Stimulated activated CD8-positive, alpha-beta memory T cell treated with anti-CD3 and anti-CD28 coated beads, Interleukin-15, amount 100 ng/mL, for 4 hours (primary cell): ENCODE results near the gene RAD51D.
"Not testable (repeated sequence)": the region's sequence is repeated elsewhere in the genome, so short reads cannot be mapped to it uniquely, and the experiment has no call there.

ENCODE experiments used
- DNase-seq, 2 donors: peaks; one replicate each; pipeline ENCODE4 v3.0.0-alpha.2; 2020; ENCODE audit warnings: low read depth in 2 of 2

RAD51D gene

DNA sequence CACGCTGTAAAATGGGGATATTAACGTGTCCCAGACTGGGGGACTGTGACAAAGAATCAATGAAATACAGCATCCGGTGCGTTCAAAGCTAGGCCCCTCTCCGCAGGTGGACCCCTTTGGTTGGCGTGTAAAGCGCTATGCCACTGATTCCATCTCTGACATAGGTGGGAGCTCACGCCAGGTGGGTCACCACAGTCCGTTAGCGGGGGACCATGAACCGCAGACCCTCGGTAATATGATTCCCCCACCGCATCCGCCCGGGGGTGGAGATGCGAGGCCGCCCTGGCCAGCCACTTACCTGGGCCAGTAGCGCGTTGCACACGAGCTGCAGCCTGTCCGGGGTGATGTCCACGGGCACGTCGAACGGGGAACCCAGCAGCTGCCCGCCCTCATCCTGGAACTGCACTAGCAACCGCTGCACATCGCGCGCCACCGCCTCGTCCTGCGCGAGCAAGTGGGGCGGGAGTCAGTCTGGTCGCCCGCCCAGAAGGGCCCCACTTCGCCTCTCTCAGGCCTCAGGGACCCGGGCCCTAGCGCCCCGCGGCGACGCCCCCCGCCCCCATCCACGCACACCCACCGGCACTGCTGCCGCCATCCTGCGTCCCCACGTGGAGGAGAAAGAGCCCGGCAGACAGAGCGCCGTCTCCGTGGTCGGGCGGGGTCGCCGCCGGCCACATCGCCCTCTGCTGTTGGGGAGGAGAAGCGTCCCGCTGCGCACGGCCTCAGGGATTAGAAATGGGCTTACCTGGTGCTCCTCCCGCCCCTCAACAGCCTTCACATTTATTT, 22.2 kb upstream of the RAD51D start, which contains the start of gene NLE1:
TSS of gene NLE1 (minus strand) at position 623 of the 786 bp plus-strand sequence. CDS start at position 595, 28 bp downstream.
- DNase-seq: peak; percentile 73 to 76

DNA sequence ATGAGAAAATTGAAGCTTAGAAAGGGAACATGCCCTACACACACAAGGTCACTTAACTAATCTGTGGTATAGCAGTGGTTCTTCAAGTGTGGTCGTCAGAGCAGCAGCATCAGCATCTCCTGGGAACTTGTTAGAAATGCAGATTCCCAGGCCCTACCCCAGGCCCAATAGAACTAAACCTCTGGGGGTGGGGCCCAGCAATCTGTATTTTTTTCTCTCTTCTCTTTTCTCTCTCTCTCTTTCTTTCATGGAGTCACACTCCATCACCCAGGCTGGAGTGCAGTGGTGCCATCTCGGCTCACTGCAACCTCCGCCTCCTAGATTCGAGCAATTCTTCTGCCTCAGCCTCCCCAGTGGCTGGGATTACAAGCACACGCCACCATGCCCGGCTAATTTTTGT, 18.6 kb upstream of the RAD51D start:
- no peak for DNase-seq

DNA sequence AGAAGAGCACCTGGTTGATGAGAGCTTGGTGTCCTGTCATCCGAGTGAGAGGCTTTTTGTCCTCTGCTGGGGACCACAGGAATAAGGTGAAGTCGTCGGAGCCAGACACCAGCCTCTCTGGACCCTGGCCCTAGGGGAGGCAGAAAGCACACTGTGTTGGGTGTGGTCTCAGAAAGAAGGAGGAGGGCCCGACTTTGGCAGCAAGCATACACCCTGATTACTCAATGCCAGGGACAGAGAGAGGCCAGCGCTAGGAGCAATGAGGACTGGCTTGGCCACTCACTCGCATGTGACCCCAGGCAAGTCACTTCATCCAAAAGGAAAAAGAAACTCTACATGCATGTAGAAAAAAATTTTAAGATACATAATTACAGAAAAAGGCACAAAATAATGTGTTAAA, 15.7 kb upstream of the RAD51D start:
- DNase-seq: no peak

DNA sequence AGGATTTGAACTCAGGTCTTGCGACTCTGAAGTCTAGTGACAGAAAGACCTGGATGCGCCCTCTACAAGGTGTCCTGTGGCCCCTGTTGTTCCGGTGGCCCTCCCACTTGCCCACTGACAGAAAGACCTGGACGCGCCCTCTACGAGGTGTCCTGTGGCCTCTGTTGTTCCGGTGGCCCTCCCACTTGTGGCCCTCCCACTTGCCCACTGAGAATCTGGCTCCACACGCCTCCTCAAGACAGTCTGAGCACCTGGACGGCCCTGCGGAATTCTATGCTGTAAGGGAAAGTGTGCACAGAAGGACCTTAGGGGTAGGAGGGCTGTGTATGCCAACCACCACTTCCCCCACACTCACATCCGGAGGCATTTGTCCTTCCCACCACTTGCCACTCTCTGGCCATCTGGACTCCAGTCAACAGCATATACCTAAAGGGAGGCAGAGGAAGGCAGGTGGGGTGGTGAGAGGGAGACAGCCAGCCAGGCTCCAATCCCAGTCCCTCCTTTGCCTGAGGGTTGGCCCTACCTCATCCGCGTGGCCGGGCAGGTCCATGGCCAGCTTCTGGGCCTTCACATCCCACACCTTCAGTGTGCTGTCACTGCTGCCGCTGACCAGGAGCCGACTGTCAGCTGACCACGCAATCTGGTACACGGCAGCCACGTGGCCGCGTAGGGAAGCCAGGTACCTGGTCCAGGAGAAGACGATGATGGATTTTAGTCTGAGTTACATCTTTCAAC, 13.3 kb upstream of the RAD51D start:
- DNase-seq: no peak

DNA sequence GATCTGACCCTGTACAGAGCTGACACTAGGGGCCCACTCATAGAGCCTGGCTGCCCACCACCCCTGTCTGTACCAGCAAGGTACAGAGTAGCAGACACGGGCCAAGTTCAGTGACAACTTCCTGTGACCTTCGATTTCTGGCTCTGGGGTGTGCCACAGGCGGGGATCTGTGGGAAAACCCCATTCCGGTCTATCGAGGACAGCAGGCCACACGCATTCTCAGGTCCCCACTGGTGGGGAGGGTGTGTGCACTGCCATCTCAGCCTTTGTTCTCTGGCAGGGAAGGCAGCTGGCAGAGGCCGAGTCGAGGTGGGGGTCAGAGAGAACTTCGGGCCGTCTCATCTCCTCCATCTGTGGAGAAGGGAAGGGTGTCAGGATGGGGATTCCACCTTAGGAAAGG, 12.4 kb upstream of the RAD51D start:
- no peak for DNase-seq

DNA sequence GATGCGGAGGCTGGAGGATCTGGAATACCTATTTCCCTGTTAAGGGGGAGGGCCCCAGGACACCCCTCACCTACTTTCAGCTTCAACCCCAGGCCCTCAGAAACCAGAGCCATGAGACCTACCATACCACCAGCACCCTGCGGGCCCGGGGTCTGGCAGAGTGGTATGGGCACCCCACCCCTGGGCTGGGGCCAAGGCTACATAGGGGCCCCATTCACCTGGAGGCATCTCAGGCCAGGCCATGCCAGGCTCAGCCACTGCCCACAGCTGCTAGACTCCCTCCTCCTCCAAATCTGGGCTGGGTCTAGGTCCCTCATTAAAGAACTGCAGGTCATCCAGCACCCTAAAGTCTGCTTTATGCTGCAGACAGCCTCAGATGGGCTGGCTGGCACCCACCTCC, 10.7 kb upstream of the RAD51D start:
- no peak for DNase-seq

DNA sequence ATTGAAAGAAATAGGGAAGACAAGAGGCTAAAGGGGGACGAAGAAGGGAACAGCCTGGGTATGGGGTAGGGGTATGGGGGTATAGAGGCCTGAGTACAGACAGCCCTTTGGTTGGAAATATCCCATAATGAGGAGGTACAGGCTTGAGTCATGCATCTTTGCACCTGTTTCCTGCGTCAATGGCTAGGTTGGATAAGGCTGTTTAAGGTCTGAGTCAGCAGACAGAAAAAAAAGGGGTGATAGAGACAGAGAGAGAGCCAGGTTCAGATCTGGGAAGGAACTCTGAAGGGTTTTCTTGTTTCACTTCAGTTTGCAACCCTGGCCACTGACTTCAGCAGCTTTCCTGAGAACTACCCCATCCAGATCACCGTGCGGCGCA, 10.3 kb upstream of the RAD51D start:
- DNase-seq: no peak

DNA sequence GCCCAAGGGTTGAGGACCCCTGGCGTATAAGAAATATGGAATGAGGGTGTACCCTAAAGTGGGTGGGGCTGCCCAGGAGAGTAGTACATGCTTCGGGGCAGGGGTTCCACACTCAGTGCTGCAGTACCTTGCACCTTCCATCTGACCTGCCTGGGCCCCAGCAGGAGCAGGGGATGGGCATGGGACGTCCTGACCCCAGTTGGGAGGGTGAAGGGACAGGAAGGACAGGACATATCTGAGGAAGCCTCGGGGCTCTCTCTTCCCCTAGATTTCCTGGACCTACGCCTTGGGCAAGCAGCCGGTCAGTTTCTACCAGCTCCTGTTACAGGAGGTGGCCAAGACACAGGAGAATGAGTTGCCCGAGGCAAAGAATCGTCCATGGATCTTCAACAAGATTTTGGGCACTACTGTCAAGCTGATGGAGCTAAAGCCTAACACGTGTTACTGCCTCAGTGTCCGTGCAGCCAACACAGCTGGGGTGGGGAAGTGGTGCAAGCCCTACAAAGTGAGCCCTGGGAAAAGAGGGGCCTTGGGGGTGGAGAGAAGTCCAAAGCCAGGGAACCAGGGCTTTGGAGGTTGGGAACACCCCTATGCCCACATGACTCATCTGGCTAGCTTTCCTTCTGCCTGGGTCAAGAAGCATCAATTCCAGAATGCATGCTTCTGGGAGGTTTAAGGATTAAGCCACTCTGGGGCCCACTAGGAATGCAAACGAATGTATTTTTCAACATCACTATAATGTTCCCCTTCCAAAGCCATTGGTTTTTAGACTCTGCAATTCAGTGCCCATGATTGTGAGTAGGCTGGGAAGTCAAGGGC, 9.7 kb upstream of the RAD51D start:
- no peak for DNase-seq

DNA sequence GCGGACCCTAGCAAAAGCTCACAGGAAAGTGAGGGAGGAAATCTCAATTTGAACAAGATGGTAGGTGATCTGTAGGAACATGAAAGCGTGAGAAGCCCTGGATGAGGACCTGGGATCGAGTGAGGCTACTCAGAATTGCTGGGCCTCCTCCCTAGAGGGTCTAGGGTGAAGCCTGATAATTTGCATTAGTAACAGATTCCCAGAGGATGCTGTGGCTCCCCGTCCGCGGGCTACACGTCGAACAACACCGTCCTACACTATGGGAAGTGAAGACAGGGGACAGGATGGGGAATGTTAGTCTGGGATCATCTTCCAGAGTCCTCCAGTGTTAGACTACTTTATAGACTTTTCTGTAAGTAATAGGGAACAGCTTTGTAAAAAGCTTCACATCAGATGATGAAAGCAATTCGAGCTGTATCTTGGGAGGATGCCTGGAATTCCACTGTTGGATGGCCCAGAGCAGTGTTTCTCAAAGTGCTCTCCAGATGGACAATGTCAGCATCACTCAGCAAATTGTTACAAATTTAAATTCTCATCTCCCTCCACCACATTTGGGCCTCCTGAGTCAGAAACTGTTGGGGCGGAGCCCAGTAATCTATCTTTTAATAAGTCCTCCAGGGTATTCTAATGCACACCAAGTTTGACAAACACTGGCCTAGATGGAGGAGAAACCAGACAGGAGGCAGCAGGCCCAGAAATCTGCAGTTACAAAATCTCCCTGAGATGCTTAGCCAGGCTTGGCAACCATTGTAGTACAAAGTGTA, 8.3 kb upstream of the RAD51D start:
- no peak for DNase-seq

DNA sequence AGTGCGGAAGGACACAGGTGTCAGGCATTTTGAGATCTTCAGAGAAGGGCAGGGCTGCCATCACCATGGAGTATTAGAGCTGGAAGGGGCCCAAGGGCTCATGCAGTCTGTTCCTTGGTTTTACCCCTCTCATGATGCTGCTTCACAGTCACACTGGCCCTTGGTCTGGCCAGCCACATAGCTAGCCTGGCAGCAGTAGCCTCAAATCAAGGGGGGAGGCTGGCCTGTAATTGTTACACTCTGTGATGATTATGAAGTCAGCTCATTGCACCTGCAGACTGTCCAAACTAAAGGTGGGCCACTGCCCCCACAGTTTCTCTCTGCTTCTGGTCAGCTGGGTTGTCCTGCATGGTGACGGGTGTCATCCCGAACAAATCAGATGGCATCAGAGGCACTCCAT, 1.7 kb upstream of the RAD51D start, which contains the start of gene FNDC8:
TSS of gene FNDC8 (plus strand) at position 301 of the 400 bp plus-strand sequence. CDS start at position 380, 79 bp downstream.
- DNase-seq: no peak

DNA sequence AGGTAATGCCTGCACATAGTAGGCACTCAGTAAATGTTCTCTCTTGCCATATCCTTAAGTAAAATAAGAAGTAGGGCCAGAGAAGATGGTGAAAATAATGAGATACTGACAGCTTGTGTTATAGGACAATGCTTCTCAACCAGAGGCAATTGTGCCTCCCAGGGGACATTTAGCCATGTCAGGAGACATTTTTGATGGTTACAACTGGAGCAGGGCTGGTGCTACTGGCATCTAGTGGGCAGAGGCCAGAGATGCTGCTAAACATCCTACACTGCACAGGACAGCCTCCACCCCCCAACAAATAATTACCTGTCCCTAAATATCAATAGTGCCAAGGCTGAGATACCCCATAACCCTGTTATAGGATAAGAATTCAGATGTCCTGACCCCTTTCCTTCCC, 1.7 kb downstream of the RAD51D start:
- DNase-seq: no peak

DNA sequence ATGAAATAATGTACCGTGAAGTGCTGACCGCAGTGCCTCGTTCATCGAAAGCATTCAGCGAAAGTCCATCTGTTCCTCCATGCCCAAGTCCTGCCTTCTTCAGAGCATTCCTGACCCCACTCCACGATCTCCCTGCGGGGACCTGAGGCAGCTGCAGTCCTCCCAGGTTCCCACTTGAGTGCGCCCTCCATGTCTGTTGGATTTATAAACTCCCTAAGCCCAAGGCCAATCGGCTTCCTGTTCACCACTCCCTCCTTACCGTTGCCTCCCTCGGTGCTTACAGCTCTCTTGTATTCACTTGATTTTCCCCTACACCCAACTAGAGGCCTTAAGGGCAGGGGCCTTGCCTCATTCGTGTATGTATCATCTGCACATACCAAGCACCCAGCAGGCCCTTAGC, 2.8 kb downstream of the RAD51D start:
- no peak for DNase-seq

DNA sequence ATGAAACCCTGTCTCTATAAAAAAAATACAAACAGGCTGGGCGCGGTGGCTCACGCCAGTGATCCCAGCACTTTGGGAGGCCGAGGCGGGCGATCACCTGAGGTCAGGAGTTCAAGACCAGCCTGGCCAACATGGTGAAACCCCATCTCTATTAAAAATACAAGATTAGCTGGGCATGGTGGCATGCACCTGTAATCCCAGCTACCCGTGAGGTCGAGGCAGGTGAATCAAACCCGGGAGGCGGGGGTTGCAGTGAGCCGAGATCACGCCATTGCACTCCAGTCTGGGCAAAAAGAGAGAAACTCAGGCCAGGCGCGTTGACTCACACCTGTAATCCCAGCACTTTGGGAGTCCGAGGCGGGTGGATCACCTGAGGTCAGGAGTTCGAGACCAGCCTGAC, 8.9 kb downstream of the RAD51D start:
- not testable (repeated sequence) for DNase-seq

DNA sequence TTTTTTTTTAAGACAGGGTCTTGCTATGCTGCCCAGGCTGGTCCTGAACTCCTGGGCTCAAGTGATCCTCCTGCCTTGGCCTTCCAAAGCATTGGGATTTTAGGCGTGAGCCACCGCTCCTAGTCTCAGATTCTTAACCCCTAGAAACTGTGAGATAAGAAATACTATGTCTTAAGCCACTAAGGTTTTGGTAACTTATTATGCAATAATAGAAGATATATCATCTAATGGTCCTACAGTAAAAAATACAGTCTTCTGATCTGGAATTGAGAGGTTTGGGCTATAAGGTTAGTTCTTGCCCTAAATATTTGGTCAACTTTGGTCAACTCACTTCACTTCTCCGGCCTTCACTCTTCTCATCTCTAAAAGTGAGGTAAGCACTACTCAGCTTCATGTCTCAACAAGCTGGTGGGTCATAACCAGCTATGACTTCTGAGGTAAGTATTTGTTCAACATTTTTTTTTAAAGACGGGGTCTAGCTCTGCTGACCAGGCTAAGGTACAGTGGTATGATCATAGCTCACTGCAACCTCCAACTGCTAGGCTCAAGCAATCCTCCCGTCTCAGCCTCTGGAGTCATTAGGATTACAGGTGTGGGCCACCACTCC, 14.7 kb downstream of the RAD51D start:
- no peak for DNase-seq

DNA sequence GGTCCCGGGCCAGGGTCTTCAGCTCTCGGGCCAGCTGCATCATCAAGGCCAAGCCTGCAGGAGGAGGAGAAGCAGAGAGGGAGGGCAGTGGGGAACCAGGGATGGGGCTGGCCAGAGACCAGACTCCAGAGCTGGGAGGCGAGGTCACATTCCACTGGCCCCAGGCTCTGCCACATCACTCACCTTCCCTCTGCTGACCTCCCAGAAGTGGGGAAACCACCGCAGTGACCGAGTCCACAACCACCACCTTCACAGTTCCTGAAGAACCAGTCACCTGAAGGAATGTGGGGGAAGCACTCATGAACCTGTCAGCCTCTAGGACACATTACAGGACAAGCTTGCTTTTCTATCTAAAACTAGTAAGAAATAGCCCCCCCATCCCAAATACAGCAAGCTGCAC, 16.4 kb downstream of the RAD51D start:
- no peak for DNase-seq

DNA sequence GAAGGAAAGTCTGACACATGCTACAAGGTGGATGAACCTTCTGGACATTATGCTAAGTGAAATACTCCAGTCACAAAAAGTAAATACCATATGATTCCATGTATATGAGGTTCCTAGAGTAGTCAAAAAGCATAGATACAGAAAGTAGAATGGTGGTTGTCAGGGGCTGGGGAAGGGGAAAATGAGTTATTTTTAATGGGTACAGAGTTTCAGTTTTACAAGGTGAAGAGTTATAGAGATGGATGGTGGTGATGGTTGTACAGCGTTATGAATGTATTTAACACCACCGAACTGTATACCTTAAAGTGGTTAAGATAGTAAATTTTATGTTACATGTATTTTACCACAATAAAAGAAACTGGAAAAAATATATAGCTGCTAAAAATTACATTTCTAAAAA, 17.9 kb downstream of the RAD51D start:
- DNase-seq: no peak

DNA sequence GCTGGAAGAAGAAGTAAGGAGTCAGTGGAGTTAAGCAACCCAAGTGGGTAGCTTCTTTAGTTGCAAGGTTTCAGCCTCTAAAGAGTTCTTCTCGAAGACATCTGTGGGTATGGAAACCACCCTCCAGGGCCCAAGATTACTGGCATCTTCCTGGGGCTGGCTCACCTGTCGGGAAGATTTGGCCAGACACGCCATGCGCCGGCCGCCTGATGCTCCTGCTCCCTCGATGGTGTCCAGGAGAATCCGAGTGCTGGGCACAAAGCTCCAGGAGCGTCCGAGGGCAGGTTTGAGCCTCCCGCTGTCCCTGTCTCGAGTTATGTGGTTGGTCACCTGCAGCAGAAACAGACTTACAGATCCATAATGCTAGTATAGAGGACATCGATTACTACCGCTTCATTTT, 18.6 kb downstream of the RAD51D start:
- no peak for DNase-seq

DNA sequence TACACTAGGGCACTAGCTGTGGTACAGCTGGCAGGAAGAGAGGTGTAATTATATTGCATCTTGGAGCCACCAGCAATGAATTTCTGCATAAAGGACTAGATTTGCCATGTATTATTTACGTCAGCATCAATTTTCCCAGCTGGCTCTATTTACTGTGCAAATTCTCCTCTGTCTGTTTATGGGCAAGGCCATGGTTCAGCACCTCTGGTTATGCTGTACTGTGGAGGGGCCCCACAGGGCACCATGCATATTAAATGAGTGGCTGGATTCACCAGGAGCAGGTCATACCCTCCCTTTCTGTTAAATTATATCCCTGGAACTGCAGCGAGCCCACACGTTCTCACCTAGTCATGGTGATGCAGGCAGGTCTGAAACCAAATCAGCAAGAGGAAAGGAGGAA, 19.8 kb downstream of the RAD51D start:
- DNase-seq: no peak

DNA sequence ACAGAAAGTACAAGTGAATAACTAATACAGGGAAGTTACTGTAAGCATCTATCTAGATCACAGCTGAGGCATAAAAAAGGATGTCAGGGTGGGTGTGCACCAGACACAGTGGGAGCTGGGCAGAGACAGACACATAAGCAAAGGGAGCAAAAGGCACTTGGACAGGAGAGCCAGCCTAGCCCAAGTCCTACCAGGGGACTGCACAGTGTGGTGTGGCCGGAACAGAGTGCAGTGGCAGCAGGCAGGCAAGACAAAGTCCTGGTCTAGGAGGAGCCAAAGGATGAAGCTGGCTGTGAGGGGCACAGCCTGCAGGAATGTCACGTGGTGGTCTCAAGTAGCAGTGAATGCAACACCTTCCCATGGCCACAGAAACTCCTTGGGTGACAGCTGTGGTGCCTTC, 21.9 kb downstream of the RAD51D start:
- no peak for DNase-seq

DNA sequence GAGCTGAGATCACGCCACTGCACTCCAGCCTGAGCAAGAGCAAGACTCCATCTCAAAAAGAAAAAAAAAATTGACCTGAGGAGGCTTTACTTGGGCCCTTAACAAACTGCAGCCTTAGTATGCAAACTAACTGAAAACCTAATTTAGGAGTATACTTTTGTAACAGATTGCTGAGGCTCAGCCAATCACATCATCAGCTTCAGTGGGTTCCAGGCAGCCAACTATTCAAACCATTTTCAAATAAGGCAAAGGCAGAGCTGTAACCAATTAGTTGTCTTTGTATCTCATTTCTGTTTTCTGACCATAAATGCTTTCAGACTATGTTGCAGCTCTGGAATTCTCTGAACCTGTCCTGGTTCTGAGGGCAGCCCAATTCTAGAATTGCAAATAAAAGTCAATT, 23.9 kb downstream of the RAD51D start:
- no peak for DNase-seq

DNA sequence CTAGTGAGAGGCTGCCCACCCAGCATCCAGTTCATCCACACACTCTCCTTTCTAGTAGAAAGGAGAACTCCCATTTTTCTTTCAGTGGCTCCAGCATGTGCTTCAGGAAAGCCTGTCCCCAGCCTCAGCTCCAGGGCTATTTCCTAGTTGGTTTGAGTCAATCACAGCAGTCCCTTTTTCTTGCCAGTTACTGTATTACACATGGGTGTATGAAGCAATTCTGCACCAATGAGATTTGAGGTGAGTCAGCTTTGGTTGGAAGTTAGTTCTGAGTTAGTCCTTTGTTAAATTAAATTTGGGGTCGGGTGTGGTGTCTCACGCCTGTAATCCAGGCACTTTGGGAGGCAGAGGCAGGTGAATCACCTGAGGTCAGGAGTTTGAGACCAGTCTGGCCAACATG, 24.8 kb downstream of the RAD51D start:
- DNase-seq: no peak
